Fibroblast of mammary gland (primary cell): ENCODE data around the gene HABP2.

Source experiments
- DNase-seq: peaks from one replicate; pipeline ENCODE4 v3.0.0-alpha.2; 2010; ENCODE audit warnings: low read depth
- H3K4me3 ChIP-seq: 2 replicates; pipeline ENCODE4 v1.5.1; 2011; ENCODE audit warnings: low read depth, mild to moderate bottlenecking, low read length, moderate library complexity; ENCODE audit not compliant: control insufficient read depth
- CTCF ChIP-seq: conservative IDR thresholded peaks from 2 replicates; pipeline ENCODE4 v1.5.1; 2011; ENCODE audit warnings: low read depth, low read length, inconsistent platforms; ENCODE audit not compliant: control insufficient read depth, insufficient read depth

The HABP2 gene

DNA sequence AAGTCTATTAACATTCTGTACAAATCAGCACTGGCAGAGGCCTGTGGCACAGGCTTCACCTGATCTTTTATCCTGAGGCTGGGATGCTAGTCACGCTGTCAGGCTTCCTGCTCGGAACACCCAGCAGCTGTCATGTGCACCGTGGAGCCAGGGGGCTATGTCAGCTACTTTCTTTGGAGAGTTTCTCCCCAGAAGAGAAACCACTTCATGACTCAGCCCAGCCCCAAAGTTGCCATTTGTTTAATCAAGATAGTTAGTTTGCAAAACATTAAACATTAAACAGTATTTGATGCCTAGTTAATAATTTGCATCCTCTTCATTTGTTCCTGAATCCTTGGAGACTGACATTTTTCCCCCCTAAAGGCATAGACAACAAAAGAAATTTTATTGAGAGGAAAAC is at the start of gene HABP2:
Gene HABP2 (plus strand): TSS at position 353 of the 400 bp plus-strand sequence. CDS start 69 bp downstream, outside the sequence.
- no peak within 1 kb of the TSS for H3K4me3 ChIP-seq
- no peak for DNase-seq
- no peak for TF ChIP-seq CTCF

DNA sequence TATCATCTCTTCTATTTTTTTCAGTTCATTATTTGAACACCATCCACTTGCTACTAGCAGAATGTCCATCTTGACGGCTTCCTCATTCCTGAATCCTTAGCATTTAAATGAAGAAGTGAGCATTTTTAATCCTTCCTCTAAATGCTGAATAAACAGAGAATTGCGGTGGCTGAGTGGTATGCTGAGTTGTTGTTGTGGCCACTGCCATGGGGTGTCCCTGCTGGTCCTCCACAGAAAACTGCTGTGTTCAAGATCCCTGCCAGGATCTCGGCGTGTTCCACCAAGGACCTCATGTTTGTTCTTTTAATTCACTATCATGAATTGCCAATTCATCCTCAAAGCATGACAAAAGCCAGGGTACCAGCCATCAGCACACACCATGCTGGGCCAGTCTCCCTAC is 48.9 kb upstream of the HABP2 start:
- TF ChIP-seq CTCF = no peak
- no peak for DNase-seq
- H3K4me3 ChIP-seq = no peak overlapping the region

DNA sequence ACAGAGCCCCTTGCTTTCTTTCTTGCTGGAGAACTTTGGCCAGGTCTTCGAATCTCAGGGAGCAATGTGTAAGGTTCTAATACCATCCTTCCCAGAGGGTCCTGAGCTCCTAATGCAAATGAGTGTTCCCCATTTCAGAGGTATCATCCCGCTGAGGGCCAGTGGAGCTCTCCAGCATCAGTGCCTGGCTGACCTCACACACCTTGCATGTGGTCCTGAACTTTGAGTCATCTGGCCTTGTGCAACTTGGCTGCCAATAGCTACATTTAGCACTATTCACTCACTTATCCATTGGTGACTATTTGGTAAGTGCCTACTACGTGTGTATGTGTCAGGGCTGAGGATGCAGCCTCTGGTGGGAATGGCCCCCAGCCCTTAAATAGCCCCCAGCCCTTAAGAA is 48.4 kb upstream of the HABP2 start:
- peak; percentile 16 for DNase-seq
- TF ChIP-seq CTCF = no peak
- H3K4me3 ChIP-seq = no peak overlapping the region

GRCh38 chr10:113506476-113506875 is 46.4 kb upstream of the HABP2 start:
- TF ChIP-seq CTCF = no peak
- H3K4me3 ChIP-seq = no peak overlapping the region
- DNase-seq = no peak

DNA sequence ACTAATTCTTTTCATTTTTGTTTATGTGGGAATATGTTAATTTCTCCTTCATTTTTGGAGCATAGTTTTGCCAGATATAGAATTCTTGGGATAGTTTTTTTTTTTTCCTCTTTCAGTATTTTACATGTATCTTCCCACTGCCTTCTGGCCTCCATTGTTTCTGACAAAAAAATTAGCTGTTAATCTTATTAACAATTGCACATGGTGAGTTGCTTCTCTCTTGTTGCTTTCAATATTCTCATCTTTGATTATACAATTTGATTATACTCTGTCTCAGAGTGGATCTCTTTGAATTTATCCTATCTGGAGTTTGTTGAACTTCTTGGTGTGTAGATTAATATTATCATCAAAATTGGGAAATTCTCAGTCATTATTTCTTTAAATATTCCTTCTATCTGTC is 41.4 kb upstream of the HABP2 start:
- TF ChIP-seq CTCF = no peak
- no peak for DNase-seq
- no peak overlapping the region for H3K4me3 ChIP-seq

DNA sequence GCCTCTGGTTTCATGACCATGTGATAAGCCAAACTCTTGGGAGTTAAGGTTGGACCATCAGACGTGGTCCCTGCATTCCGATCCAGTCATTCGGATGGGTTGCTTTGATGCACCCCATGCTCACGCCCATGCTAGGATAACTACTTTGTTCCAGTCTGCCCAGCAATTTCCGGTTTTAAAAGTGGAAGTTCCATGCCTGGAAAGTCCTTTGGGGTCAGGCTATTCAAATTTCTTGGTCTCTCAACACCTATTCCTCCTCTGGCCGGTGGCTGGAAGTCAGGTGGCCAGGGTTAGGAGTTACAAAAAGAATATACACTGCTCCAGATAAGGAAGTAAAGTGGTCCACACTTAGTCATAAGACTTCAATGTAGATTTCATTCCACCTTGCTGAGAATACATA is 37.7 kb upstream of the HABP2 start:
- TF ChIP-seq CTCF = no peak
- no peak for DNase-seq
- H3K4me3 ChIP-seq = no peak overlapping the region

- H3K4me3 ChIP-seq = no peak overlapping the region
- DNase-seq = no peak
- TF ChIP-seq CTCF = no peak
Observed at GRCh38 chr10:113515601-113516000, 37.3 kb upstream of the HABP2 start.
